GM19025 (cell line): Measurements from ENCODE around the gene POP4.
"Not testable (repeated sequence)": the region's sequence is repeated elsewhere in the genome, so short reads cannot be mapped to it uniquely, and the experiment has no call there.

ENCODE experiments used
- ATAC-seq: cut with Tn5 transposase; IDR thresholded peaks from one replicate; pipeline ENCODE4 v1.9.1; 2021; ENCODE audit warnings: mild to moderate bottlenecking, low read depth, moderate library complexity; ENCODE audit not compliant: unreplicated experiment

Gene POP4

DNA sequence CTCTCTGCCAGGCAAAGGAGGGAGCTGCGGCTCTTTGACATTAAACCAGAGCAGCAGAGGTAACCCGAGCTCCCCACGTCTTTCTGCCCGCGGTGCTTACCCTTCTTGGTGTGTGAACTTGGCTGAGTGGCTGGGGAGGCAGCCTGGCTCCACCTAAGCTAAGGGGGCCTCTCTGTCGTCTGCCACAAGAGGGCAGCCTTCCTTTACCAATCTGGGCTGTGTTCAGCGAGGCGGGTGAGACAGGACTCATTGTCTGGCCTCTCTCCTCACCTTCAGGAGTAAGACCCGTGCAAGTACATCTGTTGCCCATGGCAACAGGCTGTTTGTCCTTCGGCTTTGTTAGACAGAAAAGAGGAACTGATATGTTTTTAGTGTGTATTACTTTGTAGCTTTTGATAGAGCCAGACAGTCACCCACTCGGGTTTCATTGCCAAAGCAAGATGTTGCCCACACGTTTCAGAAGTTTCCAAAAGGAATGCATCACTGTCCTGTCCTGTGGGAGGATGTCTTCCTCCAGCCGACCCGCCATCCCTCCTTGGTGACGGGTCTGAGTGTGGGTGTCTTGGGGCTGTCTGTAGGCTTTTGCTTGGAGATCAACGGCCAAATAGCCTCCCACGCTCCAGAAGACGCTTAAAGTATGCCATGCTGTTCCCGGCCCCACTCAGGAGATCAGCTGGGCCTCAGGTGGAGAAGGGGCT lies 4.6 kb downstream of the POP4 start:
- ATAC-seq = peak; percentile 68

DNA sequence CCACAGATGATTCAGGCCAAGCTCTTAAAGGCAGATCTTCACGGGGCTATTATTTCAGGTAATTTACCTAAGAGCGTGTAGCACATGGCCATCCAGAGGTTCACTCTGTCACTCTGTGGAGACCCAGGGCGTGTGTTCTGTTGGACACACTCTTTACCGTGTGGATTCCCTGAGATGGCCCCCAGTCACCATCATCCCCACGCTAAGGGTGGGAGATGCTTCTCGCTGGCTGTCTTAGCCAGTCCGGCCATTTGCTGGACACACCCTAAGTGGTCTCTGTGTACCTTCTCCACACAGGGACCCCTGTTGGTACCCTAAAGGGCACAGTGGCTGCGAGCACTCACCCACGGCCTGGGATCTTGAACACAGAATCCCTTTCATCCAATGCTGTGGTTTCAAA lies 6.0 kb downstream of the POP4 start:
- ATAC-seq = no peak

DNA sequence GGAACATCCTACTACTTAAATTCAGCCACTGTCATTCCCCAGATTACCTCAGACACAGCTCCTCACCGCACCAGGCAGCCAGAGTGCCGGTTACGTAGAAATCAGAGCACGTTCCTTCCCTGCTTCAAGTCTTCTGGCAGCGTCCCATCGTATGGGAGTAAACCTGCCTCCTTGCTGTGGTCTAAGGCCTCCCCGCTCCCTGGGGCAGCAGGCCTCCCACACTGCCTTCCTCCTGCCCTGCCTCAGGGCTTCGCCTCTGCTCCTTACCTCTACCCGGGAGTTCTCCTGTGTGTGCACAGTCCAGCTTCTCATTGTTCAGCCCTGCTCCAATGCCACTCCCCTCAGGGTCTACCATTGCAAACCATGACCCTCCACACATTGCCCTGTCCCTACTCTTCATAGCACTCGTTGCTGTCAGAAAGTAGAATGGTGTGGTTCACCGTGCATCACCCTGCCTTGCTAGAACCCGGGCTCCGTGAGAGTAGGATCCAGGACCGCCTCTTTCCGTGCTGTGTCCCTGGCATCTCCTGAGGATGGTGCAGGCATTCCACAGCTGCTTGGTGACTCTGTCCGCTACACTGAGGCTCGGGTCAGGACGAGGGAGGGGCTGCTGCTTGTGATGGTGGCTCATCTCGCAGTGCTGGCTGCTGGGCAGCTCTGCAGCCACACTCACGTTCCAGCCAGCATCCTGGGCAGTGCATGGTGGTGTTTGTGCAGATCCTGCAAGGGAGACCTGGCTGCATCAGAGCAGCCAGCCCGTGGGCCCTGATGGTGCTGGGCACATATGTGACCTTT lies 6.9 kb downstream of the POP4 start:
- ATAC-seq = no peak

DNA sequence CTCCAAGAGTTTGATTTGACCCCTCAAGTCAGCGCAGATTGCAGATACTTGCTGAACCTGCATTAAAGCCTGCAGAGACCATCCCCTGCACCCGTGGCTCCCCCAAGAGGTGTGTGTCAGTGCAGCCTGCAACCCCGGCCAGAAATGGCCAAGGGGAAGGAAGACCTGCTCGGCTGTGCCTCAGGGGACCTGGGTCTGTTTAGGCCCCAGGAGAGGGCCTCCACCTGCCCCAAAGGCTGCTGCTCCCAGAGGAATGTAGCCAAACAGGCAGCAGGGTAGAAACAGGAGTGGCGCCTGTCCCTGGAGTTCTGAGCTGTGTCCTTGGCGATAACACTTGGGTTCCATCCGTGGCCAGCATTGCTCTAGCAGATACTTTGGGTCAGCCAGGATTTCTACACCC lies 8.0 kb downstream of the POP4 start:
- no peak for ATAC-seq

DNA sequence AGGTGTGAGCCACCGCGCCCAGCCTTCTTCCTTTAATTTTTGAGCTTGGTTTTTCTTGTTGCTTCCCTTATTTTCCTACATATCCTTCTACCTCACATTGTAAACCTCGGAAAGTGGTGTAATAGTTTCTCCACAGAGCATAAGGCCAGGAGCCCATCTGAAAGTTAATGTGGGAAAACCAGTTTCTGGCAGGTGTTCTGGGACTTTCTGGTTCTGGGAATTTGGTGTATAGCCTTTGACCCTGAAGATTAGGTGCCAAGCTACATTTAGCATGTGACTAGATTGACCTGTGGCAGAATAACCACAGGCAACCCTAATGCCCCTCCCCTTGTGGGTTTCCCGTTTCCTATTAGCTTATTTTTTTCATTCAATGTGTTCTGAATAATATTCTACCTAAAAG lies 8.7 kb downstream of the POP4 start:
- no peak for ATAC-seq

DNA sequence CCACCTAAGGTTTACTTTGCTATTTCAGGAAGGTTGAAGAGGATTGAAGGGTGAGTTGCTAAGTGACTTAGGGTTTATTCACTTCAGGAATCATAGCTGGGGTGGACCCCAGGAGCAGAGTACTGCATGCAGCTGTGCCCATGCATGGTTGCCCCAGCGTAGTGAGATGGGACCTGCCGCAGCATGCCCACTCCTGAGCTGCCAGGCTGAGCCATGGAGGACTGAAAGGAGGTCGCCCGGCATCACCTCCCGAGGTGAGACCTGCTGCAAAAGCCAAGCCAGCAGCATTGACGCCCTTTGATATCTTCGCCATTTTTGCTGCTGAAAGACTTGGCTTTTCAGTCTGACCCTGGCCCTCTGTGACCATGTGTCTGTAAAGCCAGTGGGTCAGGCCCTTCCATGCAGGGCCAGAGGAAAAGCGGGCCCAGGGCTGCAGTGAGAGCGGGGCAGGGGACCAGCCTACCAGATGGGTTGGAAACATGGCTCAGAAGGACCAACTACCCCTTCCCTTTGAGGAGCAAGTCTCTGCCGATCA lies 9.9 kb downstream of the POP4 start:
- no peak for ATAC-seq

DNA sequence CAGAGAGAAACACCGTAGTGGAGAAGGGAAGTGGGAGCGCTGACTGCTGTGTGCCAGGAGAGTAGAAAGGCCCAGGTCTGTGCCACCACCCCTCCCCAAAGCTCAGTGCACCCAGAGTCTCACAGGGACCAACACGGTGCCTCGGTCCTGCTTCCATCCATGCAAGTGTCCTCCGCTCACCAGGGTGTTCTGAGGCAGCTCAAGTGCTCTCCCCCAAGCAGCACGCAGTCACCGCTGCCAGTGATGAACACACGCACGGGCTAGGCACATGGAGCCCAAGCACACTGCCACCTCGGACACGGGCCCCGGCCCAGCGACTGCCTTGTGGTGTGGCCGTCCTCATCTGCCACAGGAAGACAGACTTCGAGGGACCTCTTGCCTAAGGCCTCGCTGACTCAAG lies 10.5 kb downstream of the POP4 start:
- ATAC-seq = no peak

DNA sequence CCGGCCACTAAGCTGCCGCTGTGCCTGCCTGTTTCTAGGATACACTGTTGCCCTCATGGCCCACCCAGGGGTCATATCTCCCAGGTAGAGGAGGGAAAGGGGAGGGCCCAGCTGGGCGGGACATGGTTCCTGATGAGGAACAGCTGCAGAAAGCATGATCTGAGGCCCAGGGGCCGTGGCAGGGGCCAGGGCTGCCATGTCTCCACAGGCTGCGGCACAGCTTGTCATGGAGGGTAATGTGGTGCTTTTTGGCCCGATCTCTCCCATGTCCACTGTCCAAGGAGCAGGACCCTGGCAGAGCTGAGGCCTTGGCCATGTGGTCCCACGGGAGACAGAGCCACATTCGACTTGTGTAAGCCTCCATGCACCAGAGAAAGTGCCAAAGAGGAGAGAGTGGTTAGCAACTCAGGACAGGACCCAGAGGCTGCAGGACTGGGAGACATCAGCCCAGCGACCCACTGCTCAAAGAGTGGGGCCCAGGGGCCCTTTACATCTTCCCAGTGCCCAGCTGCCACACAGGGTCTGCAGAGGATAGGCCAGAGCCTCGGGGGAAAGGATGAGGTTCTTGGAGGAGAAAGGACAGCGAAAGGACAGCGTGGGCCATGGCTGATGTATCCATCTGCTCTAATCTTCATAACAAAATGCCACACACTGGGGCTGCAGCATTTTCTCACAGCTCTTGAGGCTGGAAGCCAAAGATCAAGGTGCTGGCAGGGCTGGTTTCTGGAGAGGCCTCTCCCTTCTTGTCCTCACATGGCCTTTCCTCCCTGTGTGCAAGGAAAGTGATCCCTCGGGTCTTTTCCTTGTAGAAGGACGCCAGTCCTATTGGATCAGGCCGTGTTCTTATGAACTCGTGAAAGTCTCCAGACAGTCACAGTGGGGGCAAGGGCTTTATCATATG lies 11.5 kb downstream of the POP4 start:
- no peak for ATAC-seq

DNA sequence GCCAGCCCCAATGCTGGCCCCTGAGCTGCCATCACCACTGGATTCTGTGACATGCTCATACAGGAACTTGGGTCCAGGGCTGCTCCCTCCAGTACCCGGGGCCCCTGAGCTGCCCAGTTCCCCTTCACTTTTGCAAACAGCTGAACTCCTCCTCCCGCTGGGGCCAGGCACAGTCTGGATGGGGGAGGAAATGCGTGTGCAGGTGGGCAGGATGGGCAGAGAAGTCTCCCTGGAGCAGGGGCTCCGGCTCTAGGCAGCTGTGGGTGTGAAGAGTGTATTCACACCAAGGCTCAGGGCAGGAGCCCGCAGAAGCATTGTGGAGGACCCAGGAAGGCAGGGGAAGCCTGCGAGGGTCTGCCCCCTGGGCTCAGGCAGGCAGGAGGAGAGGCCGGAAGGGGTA lies 12.4 kb downstream of the POP4 start:
- no peak for ATAC-seq

DNA sequence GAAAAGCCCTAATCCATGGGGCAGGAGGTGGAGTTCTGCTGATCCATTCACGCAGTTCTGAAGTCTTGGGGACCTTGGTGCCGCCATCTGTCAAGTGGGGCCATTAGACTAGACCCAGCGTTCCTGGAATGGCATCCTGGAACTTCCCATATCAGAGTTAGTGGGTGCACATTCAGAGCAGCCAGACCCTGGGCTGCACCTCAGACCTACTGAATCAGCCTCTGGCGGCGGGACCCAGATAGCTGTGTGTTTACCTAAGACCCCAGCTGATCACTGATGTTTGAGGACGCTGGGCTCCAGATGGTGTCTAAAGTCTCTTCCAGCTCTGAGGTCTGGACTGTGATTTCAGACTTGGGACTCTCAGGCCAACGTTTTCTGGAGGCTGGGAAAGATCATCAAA lies 12.8 kb downstream of the POP4 start:
- ATAC-seq = no peak

DNA sequence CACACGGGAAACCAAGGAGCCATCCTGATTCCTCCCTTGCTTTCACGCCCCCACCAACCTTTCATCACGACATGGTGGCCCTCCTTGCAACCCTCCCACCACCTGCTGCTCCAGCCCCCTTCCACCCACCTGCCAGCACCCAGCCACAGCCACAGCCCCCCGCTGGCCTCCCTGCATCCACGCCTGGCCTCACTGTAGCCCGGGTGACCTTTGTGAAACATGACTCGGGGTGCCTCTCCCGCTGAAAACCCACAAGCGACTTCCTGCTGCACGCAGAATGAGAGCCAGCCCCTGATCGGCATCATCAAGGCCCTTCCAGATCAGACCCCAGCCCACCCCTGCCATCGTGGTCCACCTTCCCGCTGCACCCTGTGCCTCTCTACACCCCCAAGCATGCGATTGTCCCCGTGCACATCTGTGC lies 14.9 kb downstream of the POP4 start:
- no peak for ATAC-seq

DNA sequence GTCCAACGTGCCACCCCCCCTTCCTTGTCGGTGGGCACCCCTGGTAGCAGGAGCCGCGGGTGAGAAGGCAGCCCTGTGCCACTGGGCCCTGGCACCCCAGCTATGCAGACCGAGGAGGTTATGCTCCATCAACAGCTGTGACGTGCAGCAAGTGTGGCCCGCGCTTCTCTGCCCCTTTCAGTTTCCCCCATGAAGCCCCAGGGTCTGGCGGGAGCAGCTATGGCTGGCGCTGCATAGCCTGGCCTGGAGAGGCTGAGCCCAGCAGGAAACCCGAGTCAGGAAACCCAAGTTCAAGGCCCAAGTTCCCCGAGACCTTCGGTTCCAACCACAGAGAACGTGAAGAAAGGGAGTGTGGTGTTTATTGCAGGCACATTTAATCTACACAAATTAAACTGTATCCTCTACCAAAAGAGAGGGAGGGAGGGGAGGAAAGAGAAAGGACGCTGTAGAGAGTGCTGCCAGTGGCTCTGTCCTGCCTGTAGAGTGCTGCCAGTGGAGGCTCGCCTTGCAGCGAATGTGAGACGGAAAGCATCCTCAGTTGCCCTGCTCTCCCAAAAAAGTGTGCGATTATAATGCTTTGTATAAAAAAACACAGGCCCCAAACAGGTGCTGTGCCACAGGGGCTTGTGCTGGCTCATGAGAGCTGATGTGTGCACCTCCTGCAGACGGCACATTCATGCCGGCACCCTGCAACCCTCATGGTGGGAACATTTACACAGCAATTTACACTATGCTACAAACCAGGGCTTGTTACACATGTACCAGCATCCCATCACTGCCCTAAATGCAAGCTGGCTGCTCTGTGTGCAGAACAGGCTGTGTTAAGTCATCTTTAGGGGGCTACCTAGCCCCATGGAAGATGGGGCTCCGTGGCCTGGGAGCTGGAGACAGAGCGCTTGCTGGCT lies 16.3 kb downstream of the POP4 start:
- ATAC-seq = peak; percentile 54

DNA sequence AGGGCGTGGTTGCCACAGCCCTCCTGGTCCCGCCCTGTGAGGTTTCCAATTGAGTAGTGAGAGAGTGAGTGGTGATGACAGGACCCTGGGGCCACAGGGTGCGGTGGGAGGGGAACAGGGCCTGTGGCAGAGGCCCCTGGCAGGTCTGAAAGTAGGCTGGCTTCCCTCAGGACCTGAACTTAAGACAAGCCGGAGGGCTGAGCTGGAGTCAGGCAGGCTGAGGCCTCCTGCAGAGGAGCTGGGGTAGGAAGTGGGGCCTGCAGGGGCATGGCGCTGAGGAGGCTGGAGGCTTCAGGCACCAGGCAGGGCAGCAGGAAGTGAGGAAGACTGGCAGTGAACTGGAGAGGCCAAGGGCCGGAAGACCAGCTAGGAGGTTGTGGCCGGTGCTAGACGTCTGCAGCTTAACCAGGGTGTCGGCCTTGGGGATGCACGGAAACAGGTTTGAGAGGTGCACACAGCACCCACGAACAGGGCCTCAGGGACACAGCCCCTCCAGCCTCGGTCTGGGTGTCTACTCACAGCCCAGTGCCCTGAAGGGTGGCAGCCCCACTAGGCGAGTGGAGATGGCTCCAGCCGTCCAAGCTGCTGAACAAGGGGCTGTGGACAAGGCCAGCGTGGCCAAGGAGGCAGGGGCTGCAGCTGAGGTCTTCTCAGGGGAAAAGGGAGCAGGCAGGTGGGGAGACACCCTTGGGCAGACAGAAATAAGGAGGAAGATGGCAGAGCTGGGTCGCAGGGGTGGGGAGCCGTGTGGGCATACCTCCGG lies 17.8 kb downstream of the POP4 start:
- ATAC-seq = no peak

DNA sequence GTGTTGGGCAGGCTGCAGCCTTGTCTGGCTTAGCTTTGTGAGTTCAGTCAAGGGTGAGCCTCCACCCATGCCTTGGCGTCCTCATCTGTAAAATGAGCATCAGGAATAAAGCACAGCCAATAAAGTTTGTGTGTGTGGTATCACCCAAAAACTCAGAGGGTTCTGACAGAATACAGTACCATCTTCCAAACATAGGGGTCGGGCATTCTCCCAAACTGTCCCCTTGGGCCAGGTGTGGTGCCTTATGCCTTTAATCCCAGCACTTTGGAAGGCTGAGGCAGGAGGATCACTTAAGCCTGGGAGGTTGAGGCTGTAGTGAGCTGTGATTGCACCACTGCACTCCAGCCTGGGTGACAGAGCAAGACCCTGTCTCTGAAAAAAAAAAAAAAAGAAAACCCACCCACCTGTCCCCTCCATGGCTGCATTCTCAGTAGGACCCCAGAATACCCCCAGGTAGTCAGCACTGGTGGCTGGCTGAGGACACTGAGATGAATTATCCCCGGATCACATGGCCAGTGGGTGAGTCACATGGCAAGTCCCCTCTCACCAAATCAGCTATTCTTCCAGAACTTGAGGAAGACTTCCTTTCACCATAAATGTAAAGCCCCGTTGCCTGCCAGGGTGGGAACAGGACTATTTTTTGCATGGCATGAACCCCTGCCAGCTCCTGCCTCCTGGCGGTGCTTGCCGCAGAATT lies 18.6 kb downstream of the POP4 start:
- ATAC-seq = no peak

DNA sequence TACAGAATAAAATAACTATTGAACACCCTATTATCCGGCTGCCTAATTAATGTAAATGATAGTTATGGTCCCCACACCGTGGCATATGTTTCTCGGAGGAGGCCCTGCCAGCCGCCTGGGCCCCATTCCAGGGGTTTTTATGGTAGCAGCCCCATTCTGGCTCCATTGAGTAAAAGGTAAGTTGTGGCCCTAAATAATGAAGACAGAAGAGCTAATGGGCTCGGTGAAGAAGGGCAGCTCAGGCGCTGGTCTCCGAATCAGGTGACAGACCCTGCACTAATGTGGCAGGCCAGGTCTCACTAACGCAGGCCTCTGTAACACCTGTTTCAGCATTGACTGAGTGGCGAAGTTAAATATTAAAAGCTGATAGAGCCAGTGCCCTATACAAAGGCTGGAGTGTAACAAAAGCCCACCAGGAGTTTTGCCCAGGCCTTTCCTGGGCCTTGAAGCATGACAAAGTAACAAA lies 19.1 kb downstream of the POP4 start:
- no peak for ATAC-seq

DNA sequence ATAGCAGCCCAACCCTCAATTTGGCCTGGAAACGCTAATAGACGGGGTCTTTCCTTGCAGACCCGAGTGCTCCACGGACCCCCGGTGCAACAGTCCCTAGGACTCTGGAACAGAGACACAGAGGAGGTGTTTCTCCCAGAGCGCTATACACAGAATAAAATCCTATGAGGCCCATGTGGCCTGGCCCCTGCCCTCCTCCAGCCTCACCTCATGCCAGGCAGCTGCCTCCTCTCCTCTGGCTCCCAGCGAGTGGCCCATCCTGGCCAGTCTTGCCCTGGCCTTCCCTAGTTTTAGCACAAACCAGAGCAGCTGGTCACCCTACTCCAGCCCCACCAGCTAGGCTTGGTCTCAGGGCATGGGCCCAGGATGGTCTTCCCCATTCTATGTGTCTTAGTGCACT lies 20.3 kb downstream of the POP4 start:
- no peak for ATAC-seq

DNA sequence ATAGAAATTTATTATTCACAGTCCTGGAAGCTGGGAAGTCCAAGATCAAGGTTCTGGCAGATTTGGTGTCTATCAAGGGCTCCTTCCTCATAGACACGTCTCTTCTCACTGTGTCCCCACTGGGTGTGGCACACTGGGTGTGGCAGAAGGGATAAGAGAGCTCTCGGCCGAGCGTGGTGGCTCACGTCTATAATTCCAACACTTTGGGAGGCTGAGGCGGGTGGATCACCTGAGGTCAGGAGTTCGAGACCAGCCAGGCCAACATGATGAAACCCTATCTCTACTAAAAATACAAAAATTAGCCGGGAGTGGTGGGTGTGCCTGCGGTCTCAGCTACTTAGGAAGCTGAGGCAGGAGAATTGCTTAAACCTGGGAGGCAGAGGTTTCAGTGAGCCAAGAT lies 20.7 kb downstream of the POP4 start:
- ATAC-seq = not testable (repeated sequence)

DNA sequence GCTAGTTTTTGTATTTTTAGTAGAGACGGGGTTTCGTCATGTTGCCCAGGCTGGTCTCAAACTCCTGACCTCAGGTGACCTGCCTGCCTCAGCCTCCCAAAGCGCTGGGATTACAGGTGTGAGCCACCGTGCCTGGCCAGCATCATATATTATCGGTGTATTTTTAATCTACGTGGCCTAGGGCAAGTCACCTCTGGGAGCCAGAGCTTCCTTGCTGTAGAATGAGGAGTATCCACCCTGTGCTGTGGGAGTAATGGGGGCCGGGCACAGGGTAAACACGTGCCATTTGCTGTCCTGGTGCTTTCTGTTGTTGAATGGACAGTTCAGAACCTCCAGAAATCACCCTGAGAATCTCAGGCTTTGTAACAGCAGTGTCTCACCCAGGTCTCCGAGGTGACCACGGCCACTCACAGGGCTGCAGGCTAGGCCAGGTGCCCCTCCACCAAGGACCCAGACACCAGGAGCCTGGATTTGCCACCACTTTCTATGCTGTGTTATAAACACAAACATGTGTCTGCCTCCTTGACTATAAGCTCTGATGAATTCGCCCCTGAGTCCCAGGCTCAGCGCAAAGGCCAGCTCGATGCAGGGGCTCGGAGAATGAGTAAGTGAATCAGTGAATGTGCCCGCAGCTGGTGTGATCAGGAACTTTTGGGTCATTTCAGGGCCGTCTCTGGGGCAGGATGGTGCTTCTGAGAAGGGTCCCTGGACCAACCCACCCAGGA lies 22.7 kb downstream of the POP4 start:
- ATAC-seq = no peak
